GM19467 (cell line): ENCODE measurements around the gene SOHLH1.

ENCODE experiments used
- ATAC-seq: cut with Tn5 transposase; IDR thresholded peaks from one replicate; pipeline ENCODE4 v1.9.1; 2021; ENCODE audit warnings: mild to moderate bottlenecking, moderate library complexity; ENCODE audit not compliant: unreplicated experiment

The SOHLH1 gene

DNA sequence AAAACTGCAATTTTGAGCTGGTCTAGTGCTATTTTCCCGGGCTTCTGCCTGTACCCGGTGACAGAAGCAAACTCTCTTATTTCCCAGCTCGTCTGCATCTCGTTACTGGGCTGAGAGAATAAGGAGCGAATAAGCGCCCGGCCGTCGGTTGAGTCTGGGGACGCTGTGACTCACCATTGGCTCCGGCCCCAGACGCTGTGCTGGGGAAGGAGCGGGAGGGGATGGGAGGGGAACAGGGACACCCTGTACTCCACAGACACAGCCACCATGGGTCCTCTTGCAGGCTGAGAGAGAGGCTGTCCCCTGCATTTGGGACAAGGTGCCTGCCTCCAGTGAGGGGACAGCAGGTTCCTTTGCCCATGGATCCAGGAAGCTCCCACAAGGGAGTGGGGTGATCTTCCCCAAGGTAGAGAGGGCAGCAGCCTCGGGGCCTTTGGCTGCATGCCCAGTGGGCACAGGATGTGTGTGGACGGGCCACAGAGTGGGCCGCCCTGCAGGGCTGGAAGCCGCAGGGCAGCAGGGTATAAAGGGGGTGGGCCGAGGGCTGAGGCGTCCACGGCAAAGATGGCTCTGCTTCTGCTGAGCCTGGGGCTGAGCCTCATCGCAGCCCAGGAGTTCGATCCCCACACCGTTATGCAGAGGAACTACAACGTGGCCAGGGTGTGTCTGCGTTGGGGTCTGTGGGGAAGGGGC, 36.4 kb downstream of the SOHLH1 start, which contains the start of gene LCN9:
LCN9 (plus strand) TSS at position 552 of the 693 bp plus-strand sequence; CDS start at position 565, 13 bp downstream.
- no peak for ATAC-seq

DNA sequence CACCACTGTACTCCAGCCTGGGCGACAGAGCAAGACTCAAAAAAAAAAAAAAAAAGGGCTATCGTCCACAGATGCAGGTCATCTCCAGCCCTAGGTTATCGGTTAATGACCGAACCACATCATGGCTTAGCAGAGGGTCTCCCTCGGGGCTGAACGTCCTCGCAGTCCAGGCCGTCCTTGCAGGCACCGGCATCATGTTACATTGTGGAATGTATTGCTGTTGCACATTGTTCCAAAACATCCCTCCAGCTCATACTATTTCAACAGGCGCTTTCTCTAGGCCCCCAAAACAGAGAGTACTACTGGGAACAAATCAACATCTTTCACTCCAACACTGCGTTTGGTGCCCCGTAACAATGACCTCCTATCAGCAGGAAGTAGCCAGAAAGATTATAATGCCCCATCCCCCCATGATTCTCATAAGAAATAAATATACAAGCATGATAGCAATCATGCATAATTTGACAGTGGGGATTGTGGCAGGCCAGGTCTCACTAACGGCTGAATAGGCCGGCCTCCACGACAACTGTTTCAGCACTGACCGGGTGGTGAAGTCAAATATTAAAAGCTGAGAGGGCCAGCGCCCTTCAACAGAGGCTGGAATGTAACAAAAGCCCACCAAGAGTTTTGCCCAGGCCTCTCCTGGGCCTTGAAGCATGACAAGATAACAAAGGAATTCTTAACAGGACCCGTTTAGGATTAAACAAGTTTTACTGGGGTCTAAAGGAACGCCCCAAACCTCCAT, 37.3 kb downstream of the SOHLH1 start:
- no peak for ATAC-seq

DNA sequence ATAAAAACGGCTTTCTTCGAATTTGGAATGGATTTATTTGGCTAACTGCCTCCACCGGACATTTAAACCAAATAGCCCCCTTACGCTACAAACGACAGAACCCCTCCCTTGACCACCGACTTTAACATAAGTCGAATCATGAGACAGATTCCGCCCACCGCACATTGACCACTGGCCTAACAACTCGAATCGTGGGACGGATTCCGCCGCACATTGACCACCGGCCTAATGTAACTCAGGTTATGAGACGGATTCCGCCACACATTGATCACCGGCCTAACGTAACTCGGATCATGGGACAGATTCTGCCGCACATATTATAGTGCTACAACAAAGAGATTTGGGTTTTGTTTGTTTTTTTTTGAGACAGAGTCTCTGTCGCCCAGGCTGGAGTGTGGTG, 38.9 kb downstream of the SOHLH1 start:
- no peak for ATAC-seq

DNA sequence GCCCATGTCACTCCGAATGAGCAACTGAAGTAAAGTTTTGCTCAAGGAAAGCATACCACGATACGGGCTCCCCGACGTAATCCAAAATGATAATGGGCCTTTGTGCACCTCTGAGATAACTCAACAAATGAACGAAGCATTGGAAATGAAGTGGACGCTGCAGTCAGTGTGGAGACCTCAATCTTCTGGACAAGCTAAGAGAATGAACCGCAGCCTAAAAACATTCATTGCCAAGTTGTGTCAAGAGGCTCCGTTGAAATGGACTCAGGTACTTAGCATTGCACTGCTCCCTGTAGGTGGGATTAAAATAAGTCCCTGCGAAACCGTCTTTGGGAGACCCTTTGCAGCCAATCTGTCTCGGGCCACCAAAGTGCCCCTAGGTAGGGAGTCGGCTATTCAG, 40.0 kb downstream of the SOHLH1 start:
- ATAC-seq = no peak

DNA sequence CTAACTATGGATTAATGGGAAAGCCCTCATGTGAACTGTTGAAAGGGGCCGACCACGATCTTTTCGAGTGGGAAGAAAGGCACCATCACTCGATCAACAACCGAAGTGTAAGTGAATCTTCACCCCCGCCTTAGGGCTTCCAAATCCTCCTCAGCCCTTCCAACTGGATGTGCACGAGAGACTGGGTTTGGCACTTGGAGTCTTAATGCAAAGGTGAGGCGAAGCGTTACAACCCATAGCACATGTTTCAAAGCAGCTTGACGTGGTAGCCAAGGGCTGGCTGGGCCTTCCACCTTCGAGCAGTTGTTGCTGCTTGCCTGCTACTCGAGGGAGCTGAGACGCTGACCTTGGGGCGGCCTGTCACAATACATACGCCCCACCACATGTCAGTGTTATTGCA, 41.9 kb downstream of the SOHLH1 start:
- ATAC-seq = no peak

DNA sequence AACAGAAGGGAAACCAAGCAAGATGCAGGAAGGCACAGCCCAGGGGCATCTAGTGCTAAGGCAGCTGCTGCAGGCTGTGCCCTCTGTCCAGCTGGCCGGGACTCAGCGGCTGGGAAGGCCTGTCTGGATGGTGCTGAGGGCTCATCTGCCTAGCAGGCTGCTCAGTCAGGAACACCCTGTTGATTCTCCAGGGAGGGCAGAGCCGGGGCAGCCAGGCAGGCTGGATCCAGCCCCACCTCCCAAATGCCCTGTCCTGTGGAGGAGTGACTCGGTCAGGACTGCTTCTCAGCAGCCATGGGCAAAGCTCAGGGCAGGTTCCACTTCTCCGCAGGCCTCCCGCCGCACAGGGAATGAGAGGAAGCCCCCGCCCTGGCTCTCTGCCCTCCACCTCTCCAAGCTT, 44.0 kb downstream of the SOHLH1 start:
- ATAC-seq = no peak

DNA sequence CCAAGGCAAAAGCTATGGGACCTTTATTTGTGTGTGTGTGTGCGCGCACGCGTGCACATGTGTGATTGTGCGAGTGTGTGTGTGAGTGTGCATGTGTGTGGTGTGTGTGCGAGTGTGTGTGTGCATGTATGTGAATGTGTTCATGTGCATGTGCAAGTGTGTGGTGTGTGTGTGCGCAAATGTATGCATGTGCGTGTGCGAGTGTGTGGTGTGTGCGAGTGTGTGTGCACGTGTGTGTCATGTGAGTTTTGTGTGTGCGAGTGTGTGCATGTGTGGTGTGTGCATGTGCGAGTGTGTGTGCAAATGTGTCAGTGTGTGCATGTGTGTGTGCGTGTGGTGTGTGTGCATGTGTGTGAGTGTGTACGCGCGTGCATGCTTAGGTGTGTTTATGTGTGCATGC, 48.9 kb downstream of the SOHLH1 start:
- no peak for ATAC-seq

DNA sequence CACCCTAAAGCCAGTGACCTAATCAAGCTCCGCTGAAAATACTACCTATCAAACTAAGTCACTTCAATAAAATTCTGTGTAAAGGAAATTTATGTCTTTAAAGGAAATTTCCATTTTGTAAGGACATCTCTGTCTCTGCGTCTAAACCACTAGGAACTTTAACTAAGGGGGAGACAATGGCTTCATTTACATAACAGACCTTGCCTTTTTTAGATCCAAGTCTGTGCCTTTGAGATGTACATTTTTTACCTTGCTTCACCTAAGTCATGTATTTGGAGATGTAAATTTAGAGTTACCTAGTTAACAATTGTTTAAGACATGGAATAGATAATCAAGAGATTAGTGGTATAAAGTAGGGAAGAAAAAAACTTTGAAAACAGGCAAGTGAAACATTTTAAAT, 49.8 kb downstream of the SOHLH1 start:
- ATAC-seq = no peak

DNA sequence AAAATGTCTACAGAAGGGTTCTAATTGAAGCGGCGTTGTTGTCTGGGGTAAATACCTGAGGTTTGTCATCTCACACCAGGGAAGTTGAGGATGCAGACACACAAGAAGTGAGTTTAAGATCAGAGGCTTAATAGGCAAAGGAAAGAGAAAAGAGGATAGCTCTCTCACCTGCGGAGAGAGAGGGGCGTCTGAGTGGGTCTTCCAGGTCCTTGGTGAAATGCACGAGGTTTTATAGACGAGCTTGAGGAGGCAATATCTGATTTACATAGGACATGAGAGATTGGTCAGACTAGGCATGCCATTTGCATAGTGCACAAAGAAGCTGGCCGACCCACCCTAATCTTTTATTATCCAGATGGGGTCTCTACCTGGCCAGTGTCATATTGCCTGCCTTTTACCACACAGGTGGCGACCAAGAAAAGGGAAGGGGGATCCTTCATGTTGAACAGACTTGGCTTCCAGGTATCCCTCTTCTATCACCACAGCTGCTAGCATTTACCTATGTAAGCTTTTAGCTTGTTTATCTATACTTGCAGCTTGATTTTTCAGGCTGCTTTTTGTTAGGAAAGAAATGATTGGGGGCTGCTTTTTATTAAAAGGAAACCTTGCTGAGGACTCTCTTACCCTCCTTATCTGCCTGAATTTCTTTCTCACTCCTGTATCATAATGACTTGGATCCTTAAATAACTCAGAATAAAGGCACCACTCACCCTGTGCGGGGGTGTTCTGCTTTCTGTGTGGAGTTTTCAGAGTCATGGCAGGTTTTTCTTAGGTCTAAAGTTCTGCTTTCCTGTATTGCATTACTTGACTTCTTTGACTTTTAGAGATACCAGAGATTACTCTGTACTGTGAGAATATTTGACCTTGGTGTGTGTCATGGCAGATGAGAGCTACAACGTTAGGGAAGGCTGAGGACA, 50.5 kb downstream of the SOHLH1 start:
- ATAC-seq = no peak

DNA sequence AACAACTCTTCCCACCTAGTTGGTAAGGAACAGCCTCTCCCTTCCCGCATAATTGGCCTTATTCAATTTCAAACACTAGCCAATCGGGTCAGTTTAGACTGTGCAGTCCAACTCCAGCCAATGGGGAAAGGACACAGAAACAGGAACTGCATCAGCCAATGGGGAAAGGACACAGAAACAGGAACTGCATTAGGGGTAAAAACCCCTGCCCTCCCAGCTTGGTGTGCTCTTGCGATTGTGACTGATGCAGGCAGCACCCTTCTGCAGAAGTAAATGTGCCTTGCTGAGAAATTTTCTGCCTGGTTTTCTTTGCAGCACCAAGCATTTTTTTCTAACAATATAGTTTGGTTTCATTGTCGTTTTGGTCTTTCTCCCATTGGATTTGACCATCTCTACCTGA, 51.4 kb downstream of the SOHLH1 start:
- ATAC-seq = no peak

DNA sequence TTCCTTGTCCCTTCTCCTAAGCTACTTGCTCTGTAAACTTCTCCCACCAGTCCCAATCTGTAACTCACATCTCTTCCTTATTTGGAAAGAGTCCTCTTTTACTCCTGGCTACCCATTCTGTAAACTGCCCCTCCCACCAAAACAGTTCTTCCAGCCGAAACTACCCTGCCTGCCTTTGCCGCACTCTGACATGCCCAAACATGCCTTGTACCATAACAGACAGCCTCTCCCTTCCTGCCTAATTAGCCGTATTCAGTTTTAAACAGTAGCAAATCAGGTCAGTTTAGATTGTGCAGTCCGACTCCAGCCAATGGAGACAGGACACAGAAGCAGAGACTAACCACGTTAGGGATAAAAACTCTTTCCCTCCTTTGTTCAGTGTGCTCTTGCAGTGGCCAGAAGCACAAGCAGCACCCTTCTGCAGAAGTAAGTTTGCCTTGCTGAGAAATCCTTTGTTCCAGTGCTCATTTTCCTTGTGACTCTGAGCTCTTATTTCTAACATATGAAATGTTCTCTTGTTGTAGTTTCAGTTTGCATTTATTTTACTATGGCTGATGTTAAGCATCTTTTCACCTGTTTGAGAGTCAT, 54.6 kb downstream of the SOHLH1 start:
- no peak for ATAC-seq
